NCI-H69 (cell line): ENCODE measurements around the gene ESRRA.
"Not testable (repeated sequence)": the region's sequence is repeated elsewhere in the genome, so short reads cannot be mapped to it uniquely, and the experiment has no call there.

ENCODE experiments used
- DNase-seq: peaks from one replicate; lab custom pipeline; 2025; lab: John Stamatoyannopoulos, UW

The ESRRA gene

GRCh38 chr11:64314146-64314804 is 9.0 kb downstream of the ESRRA start:
- no peak for DNase-seq

DNA sequence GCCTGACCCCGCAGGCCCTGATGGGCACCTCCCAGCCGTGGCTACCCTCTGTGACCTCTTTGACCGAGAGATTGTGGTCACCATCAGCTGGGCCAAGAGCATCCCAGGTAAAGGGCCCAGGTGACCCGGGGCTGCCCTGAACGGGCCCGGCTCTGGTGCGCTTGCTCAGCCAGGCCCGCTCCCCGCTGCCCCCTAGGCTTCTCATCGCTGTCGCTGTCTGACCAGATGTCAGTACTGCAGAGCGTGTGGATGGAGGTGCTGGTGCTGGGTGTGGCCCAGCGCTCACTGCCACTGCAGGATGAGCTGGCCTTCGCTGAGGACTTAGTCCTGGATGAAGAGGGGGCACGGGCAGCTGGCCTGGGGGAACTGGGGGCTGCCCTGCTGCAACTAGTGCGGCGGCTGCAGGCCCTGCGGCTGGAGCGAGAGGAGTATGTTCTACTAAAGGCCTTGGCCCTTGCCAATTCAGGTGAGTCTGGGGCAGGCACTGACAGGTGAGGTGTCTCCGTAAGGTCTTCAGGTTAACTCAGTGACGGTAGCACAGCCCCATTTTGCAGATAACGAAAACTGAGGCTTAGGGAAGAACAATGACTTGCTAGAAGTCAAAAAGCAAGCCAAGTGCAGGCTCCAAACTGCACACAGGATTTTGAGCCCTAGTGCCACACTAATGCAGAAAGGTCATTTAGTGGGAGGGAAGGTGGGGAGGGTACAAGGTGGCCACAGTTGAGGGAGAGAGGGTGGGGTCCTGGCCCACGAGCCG is 9.7 kb downstream of the ESRRA start:
- no peak for DNase-seq

DNA sequence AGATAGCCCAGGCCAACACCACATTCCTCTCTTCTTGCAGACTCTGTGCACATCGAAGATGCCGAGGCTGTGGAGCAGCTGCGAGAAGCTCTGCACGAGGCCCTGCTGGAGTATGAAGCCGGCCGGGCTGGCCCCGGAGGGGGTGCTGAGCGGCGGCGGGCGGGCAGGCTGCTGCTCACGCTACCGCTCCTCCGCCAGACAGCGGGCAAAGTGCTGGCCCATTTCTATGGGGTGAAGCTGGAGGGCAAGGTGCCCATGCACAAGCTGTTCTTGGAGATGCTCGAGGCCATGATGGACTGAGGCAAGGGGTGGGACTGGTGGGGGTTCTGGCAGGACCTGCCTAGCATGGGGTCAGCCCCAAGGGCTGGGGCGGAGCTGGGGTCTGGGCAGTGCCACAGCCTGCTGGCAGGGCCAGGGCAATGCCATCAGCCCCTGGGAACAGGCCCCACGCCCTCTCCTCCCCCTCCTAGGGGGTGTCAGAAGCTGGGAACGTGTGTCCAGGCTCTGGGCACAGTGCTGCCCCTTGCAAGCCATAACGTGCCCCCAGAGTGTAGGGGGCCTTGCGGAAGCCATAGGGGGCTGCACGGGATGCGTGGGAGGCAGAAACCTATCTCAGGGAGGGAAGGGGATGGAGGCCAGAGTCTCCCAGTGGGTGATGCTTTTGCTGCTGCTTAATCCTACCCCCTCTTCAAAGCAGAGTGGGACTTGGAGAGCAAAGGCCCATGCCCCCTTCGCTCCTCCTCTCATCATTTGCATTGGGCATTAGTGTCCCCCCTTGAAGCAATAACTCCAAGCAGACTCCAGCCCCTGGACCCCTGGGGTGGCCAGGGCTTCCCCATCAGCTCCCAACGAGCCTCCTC is 10.6 kb downstream of the ESRRA start:
- DNase-seq, result not testable (repeated sequence)

DNA sequence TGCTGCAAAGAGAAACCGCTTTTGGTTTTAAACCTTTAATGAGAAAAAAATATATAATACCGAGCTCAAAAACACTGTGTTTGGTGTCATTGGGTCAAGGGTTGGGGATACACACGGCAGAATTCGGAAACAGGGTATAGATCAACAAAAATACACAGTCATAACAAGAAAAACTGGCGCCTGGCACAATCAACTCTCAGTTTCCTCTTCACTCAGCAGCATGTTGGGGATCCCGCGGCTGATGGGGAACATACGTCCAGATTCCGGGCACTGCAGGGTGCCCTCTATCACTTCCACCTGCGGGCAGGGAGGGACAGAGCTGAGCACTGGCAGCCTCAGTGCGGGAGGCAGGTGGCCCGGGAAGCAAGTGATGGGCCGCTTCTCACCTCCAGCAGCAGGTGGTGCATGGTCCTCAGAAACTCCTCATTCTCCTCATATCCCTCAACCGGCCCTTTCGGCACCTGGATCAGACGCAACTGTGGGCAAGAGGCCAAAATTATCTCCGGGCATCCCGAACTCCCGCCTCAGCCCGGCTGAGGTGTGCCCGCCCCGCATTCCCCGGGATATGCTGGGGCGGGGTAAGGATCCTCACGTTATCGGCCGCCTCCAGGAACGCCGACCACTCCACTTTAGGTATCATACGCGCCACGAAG is 11.5 kb downstream of the ESRRA start:
- peak; percentile 74 for DNase-seq

DNA sequence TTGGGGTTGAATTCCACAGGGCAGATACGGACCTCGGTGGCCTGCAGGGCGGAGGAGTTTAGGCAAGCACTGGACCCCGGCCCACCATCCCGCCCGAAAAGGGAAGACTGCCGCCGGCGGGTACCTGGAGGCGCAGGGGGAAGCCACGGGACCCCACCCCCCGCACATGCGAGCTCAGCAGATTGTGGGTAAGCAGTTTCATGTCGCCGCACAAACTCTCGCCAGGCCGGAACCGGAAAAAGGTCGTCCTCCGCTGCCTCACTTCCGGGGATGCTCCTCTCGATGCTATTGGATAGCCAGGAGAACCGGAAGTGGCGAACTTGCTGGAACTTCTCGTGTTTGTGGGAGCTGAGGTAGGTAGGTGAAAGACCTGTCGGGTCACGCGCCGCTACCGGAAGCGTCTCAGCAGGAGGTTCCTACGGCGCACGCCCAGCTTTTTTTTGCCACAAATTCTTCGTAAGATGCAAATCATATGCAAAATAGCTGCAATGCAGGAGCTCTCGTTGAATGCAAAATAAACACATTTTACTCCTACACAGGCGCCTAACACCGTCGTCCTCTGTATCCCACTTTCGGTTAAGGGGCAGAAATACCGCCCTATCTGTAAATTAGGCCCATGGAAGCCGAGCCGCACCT is 12.1 kb downstream of the ESRRA start, which contains the start of gene TRMT112:
Gene TRMT112, minus strand, starts transcription at position 235 of the 636 bp plus-strand sequence. Its CDS starts 33 bp downstream, at position 202.
- DNase-seq, result peak; percentile 99

DNA sequence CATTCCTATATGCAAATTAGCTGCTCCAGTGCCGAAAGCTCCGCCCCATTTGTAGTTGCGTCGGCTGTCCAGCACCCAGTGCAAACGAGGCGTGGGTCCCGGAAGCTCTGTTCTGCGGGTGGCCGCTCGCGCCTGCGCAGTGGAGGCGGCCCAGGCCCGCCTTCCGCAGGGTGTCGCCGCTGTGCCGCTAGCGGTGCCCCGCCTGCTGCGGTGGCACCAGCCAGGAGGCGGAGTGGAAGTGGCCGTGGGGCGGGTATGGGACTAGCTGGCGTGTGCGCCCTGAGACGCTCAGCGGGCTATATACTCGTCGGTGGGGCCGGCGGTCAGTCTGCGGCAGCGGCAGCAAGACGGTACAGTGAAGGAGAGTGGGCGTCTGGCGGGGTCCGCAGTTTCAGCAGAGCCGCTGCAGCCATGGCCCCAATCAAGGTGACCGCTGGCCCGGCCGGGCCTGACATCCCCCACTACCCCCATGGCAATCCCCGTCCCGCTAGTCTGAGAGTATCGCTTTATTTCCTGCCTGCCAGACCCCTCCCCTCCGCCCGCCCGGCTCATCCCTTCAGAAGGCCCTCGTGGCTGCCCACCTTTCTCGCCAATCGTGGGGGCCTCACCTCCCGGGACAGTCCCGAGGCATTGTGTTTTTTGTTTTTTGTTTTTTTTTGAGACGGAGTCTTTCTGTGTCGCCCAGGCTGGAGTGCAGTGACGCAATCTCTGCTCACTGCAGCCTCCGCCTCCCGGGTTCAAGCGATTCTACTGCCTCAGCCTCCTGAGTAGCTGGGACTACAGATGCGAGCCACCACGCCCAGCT is 12.8 kb downstream of the ESRRA start, which contains the start of gene PRDX5:
Gene PRDX5, plus strand, starts transcription at position 161 of the 805 bp plus-strand sequence. Its CDS starts 95 bp downstream, at position 256.
- DNase-seq, result peak; percentile 99

- peak; percentile 44 for DNase-seq
Measured at GRCh38 chr11:64318766-64319761, 13.7 kb downstream of the ESRRA start.

DNA sequence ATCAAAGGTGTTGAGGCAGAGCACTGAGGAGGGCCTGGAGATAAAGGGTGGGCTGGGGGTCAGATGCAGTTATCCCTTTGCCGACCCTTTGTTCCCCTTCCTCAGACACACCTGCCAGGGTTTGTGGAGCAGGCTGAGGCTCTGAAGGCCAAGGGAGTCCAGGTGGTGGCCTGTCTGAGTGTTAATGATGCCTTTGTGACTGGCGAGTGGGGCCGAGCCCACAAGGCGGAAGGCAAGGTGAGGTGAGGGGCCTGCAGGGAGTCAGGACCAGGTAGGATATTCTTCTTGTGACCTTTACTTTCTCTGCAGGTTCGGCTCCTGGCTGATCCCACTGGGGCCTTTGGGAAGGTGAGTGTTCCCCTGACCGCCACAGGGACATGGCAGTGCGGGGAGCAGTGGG is 15.2 kb downstream of the ESRRA start:
- DNase-seq, result no peak

- DNase-seq, result no peak
Measured at GRCh38 chr11:64321026-64321425, 15.7 kb downstream of the ESRRA start.

- no peak for DNase-seq
Measured at GRCh38 chr11:64321533-64321932, 16.2 kb downstream of the ESRRA start.

- DNase-seq, result no peak
Measured at GRCh38 chr11:64322925-64323260, 17.6 kb downstream of the ESRRA start.

GRCh38 chr11:64323373-64323772 is 18.0 kb downstream of the ESRRA start:
- DNase-seq, result no peak

DNA sequence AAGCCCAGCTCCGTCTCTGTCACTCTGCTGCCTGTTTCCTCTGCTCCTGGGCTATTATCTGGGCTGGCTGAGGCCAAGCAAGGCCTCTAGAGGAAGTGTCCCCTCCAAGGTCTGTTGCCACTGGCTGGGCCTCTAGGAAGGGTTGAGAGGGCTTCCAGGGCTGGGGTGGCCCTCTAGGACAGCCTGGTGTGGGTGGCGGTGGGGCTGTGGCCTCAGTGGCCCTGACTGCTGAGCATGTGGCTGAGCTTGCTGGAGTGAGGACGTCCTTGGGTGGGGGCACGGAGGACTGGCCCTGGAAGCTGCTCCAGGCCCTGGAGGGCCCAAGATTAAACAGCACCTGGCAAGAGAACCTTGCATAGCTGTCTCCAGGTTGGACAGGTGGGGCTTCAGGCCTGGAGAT is 18.7 kb downstream of the ESRRA start:
- not testable (repeated sequence) for DNase-seq

DNA sequence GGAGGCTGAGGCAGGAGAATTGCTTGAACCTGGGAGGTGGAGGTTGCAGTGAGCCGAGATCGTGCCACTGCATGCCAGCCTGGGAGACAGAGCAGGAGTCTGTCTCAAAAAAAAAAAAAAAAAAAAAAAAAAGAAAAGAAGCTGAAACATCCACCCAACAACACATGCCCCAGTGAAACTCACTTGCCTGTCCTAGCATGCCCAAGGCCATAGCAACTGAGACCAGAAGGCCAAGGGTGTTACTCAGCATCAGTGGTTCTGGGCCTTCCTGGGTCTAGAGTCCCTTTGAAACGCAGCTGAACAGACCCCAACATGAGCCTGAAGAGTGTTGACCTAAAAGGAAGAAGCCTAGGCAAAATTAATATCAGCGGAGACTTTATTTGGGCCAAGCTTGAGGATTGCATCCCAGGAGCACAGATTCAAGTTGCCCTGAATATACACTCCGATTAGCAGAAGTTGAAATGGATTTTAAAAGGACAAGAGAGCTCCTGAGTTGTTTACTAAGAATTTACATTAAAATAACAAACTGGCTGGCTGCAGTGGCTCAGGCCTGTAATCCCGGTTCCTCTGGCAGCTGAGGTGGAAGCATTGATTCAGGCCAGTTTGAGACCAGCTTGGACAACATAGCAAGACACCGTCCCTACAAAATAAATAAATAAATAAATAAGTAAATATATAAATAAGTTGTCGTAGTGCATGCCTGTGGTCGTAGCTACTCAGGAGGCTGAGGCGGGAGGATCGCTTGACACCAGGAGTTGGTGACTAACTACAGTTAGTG is 19.6 kb downstream of the ESRRA start:
- DNase-seq, result no peak

GRCh38 chr11:64327375-64327774 is 22.1 kb downstream of the ESRRA start:
- DNase-seq, result no peak

- no peak for DNase-seq
Measured at GRCh38 chr11:64327993-64328392, 22.7 kb downstream of the ESRRA start.

- DNase-seq, result no peak
Measured at GRCh38 chr11:64330888-64331287, 25.6 kb downstream of the ESRRA start.

GRCh38 chr11:64331569-64332371 is 26.4 kb downstream of the ESRRA start:
- DNase-seq, result peak; percentile 73
